Activated effector memory CD4-positive, alpha-beta T cell treated with Interleukin-2 at 50 U/mL for 16 hours (primary cell): ENCODE results near the gene ZNF469.

Source experiments
- DNase-seq: peaks from one replicate; pipeline ENCODE4 v3.0.0-alpha.2; 2020

The ZNF469 gene

DNA sequence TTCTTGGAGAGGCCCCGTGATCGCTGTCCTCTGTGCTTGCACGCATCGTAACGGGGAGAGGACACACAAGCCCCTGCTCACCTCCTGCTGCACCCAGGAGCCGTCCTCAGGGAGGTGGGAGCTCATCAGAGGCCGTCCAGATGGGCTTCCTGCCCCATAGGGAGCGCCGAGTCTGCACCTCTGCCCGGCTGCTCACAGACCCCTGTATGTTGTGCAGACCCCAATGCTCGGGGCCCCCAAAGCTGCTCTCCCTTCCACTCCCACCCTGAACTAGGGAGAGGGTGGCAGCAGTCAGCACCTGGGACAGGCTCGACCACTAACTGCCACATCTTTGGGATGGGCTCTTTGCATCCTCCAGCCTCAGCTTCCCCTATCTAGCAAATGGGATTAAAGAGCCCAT lies 4.4 kb upstream of the ZNF469 start:
- no peak for DNase-seq

- DNase-seq, result no peak
Observed at GRCh38 chr16:88378836-88379693, 3.7 kb upstream of the ZNF469 start.

DNA sequence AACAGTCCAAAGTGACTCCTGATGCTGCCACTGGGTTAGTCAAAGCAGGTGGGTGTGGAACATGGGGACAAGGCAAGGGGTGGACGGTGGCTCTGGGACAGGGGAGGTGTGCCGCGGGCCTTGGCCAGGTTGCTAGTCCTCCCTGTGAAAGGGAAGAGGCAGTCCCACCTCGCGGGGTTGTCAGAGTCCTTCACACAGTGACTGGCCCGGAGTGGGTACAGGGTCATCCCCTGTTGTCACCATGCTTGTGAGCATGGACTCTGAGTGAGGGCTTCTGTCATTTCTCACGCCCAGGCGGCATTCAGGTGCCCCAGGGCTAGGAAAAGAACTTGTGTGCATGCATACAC lies 3.1 kb upstream of the ZNF469 start:
- no peak for DNase-seq

GRCh38 chr16:88380099-88380498 lies 2.7 kb upstream of the ZNF469 start:
- no peak for DNase-seq

GRCh38 chr16:88380619-88381018 lies 2.1 kb upstream of the ZNF469 start:
- DNase-seq, result no peak

GRCh38 chr16:88381820-88382451 lies 823 bp upstream of the ZNF469 start:
- no peak for DNase-seq

GRCh38 chr16:88383401-88384221 lies 852 bp downstream of the ZNF469 start:
- DNase-seq, result no peak

- DNase-seq, result no peak
Observed at GRCh38 chr16:88384222-88385111, 1.7 kb downstream of the ZNF469 start.

DNA sequence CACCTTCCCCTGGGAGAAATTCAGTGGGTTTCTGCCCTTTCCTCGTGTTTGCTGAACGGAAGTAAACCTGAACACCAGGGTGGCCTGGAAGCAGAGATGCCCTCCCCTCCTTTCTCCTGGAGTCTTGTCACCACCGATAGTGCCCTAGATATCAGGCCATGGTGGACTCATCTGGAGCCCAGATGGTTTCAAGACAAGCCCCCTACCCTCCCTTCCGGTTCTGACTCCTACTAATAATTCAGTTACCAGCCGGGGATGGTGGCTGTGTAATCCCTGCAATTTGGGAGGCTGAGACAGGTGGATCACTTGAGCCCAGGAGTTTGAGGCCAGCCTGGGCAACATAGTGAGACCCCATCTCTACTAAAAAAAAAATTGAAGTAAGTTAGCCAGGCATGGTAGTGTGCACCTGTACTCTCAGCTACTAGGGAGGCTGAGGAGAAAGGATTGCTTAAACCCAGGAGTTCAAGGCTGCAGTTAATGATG lies 2.4 kb downstream of the ZNF469 start:
- no peak for DNase-seq

DNA sequence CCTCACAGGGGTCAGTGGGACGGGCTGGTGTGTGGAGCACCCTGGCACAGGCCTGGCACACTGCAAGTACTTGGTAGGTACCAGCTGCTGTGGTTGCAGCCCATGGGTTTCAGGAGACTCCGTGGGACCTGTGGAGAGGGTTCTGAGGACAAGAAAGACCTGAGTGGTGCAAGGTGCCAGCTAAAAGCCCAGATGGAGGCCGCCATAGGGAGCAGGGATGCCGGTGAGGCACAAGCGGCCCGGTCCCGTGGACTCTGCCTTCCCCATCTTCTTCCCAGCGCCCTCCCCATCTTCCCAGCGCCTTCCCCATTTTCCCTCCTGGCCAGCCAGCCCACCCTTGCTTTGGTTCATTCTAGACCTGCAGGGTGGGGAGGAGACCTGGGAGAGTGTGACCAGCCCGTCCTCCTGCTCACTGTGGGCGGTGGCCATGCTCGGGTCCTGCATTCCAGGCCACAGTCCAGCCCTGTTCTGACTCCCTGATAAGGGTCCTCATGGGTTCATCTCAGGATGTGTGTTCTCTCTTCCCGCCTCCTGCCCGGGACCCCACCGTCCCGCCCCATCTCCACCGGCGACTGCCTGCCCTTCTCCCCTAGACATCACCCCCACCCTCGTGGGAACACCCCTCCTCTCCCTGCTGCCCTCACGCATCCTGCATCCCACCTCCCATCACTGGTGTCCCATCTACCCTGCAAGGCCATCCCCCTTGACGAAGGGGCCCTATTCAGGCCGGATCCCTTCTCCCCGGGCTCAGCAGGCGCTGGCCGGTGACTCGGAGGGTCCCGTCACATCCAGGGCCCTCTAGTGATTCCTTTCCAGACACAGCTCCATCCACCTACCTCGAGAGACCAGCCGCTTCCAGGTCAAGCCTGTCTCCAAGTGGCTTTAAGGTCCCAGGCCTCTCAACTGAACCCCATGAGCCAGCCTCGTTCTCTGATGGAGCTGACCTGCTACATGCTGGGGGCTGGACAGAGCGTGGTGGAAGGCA lies 3.4 kb downstream of the ZNF469 start:
- DNase-seq, result no peak

DNA sequence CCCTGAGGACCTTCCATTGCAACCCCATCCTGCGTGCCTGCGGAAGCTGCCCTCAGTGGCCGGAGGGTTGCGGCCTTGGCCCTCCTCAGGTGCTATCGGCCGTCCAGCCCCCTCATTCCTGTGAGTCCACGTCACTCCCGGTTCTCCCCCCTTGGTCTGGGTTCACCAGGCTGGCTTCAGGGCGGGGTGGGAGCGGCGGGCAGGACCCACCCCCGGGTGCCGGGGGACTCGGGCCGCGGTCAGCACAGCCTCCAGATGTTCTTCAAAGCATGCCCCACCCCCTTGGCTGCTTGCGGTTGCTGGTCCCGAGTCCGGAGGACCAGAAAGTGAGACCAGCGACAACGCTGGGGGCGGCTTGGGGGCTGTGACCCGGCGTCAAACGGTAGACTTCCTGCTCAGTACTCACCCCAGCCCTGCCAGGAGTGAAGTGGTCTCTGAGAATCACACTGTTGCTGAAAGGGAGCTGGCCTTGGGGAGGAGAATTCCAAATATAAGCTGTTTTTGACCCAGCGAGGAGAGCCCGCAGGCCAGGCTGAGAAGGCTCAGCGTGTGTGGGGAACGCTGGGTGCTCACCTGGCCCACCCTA lies 4.5 kb downstream of the ZNF469 start:
- no peak for DNase-seq

DNA sequence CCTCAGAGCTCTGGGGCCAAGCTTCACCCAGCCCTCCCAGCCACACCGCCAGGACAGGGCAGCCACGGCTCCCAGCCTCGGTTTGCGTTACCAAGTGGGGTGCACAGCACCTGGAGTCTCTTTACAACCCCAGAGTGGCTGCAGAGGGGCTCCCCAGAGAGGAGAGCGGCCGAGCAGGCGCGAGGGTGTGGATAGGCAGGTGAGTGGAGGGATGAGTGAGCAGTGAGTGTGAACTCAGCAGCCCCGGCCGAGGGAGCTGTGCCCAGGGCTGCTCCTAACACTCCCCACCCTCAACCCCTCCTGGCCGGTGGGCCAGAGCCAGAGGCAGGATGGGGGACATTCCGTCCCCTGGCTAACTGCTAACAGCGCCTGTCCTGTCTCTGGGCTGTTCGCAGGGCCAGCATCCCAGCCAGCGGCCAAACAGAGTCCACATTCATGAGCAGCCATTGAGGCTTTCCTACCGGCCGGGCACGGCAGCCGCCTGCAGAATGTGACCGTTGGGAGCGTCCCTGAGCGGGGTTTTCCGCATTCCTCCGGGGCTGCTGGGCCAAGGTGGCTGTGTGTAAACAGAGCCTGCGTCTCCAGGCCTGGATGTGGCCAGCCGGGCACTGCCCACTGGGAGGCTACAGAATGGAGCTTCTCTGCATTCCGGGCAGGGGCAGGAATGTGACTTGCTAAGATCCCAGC lies 5.3 kb downstream of the ZNF469 start:
- DNase-seq, result no peak

DNA sequence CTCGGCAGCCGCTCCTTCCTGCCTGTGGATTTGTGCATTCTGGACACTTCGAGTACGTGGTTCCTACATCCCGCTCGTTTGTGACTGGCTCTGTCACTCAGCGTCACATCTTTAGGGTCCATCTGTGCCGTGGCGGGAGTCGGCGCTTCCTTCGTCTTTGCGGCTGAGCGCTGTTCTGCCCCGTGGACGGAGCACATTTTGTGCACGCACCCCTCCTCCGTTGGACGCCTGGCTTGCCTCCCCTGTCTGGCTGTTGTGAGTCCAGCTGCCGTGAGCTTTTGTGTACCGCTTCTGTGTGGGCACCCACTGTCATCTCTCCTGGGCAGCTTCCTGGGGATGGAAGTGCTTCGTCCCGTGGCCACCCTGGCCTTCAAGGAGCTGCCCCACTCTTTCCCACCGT lies 6.4 kb downstream of the ZNF469 start:
- DNase-seq, result no peak

GRCh38 chr16:88389621-88390160 lies 6.9 kb downstream of the ZNF469 start:
- no peak for DNase-seq

GRCh38 chr16:88390265-88390664 lies 7.5 kb downstream of the ZNF469 start:
- DNase-seq, result no peak

- no peak for DNase-seq
Observed at GRCh38 chr16:88390735-88391134, 8.0 kb downstream of the ZNF469 start.

GRCh38 chr16:88391144-88391850 lies 8.5 kb downstream of the ZNF469 start:
- no peak for DNase-seq

DNA sequence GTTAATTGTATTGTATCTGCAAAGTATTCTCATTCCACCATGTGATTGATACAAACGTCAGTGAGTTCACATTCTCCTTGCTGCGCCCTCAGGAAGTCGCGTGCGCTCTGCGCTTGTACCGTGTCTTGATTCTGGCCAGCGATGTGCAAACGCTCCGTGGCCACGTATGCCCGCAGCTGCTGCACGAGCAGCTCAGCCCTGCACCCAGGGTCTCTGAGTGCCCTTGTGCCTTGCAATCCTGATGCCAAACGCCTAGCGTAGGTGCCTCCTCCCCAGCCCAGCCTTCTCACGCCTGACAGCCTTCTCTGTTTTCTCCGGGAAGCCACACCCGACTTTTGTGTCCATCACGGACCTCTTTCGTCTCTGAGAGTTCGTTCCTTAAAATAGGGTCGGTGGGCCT lies 9.4 kb downstream of the ZNF469 start:
- no peak for DNase-seq

DNA sequence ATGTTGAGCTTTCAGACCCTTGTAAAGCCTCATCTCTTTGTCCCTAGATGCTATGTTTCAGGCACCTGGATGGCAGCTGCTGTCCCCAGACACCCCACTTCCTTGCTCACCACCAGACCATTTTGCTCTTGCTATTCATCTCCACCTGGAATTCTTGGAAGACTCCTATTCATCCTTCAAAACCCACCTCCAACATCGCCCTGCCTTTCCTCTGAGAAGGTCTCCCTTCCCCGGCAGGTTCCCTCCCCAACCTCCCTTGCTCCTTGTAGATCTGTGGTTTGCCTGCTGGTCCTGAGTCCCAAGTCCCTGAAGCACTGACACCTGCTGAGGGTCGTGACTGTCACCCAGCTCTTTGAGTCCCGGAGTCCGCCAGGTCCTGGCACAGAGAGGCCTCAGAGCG lies 9.9 kb downstream of the ZNF469 start:
- DNase-seq, result no peak
